Adipocyte (in vitro differentiated cells): ENCODE data around the gene FGFR2.

Source experiments
- DNase-seq: peaks from one replicate; pipeline ENCODE4 v3.0.0-alpha.2; 2015; ENCODE audit warnings: low read depth
- H3K27me3 ChIP-seq: replicated peaks from 2 replicates; pipeline ENCODE4 v1.7.0; 2013; ENCODE audit warnings: mild to moderate bottlenecking, low read length, moderate library complexity; ENCODE audit not compliant: control insufficient read depth, insufficient read depth
- H3K36me3 ChIP-seq: 2 replicates; pipeline ENCODE4 v1.7.0; 2013; ENCODE audit warnings: low read length, mild to moderate bottlenecking, moderate library complexity; ENCODE audit not compliant: control insufficient read depth, insufficient read depth, severe bottlenecking
- H3K4me1 ChIP-seq: 2 replicates; pipeline ENCODE4 v1.7.0; 2013; ENCODE audit warnings: mild to moderate bottlenecking, low read length, moderate library complexity; ENCODE audit not compliant: control insufficient read depth, insufficient read depth
- H3K4me3 ChIP-seq: 2 replicates; pipeline ENCODE4 v1.7.0; 2013; ENCODE audit warnings: mild to moderate bottlenecking, low read length, moderate library complexity
- H3K9ac ChIP-seq: 2 replicates; pipeline ENCODE4 v1.7.0; 2013; ENCODE audit warnings: mild to moderate bottlenecking, low read length, moderate library complexity
- H3K9me3 ChIP-seq: 2 replicates; pipeline ENCODE4 v1.7.0; 2013; ENCODE audit warnings: mild to moderate bottlenecking, low read length, moderate library complexity; ENCODE audit not compliant: control insufficient read depth

The FGFR2 gene

GRCh38 chr10:121457729-121458128 is 140.5 kb downstream of the FGFR2 start:
- no peaks in the 10 kb centered on the region for H3K4me1 ChIP-seq
- H3K9me3 ChIP-seq: no peaks in the 10 kb centered on the region
- peaks cover 5% of the 10 kb centered on the region for H3K27me3 ChIP-seq
- no peak overlapping the region for H3K4me3 ChIP-seq
- no peaks in the 10 kb centered on the region for H3K36me3 ChIP-seq
- no peak for DNase-seq
- H3K9ac ChIP-seq: no peak overlapping the region

GRCh38 chr10:121455377-121455776 is 142.9 kb downstream of the FGFR2 start:
- no peak for DNase-seq
- Histone ChIP-seq H3K9me3 (no peaks in the 10 kb centered on the region), H3K27me3 (peaks cover 6% of the 10 kb centered on the region), H3K4me1 (no peaks in the 10 kb centered on the region), H3K4me3 (no peak overlapping the region), H3K9ac (no peak overlapping the region), H3K36me3 (no peaks in the 10 kb centered on the region)

- H3K9ac ChIP-seq: no peak overlapping the region
- no peaks in the 10 kb centered on the region for H3K9me3 ChIP-seq
- DNase-seq: no peak
- H3K27me3 ChIP-seq: peaks cover 8% of the 10 kb centered on the region
- no peaks in the 10 kb centered on the region for H3K4me1 ChIP-seq
- no peaks in the 10 kb centered on the region for H3K36me3 ChIP-seq
- no peak overlapping the region for H3K4me3 ChIP-seq
Observed at GRCh38 chr10:121454781-121455180, 143.5 kb downstream of the FGFR2 start.

GRCh38 chr10:121453160-121453559 is 145.1 kb downstream of the FGFR2 start:
- no peaks in the 10 kb centered on the region for H3K36me3 ChIP-seq

GRCh38 chr10:121452581-121452980 is 145.7 kb downstream of the FGFR2 start:
- peaks cover 16% of the 10 kb centered on the region for H3K27me3 ChIP-seq
- no peaks in the 10 kb centered on the region for H3K36me3 ChIP-seq
- H3K4me1 ChIP-seq: no peaks in the 10 kb centered on the region
- no peak overlapping the region for H3K4me3 ChIP-seq
- no peaks in the 10 kb centered on the region for H3K9me3 ChIP-seq
- DNase-seq: no peak
- H3K9ac ChIP-seq: no peak overlapping the region

More at GRCh38 chr10:121453160-121453559, 145.1 kb downstream of the FGFR2 start:
- no peak for DNase-seq
- peaks cover 12% of the 10 kb centered on the region for H3K27me3 ChIP-seq
- H3K9ac ChIP-seq: no peak overlapping the region
- H3K9me3 ChIP-seq: no peaks in the 10 kb centered on the region
- H3K4me3 ChIP-seq: no peak overlapping the region
- no peaks in the 10 kb centered on the region for H3K4me1 ChIP-seq

- Histone ChIP-seq H3K9ac (no peak overlapping the region), H3K4me3 (no peak overlapping the region), H3K36me3 (no peaks in the 10 kb centered on the region), H3K27me3 (peaks cover 17% of the 10 kb centered on the region), H3K4me1 (no peaks in the 10 kb centered on the region), H3K9me3 (no peaks in the 10 kb centered on the region)
- DNase-seq: no peak
Observed at GRCh38 chr10:121450247-121450646, 148.0 kb downstream of the FGFR2 start.

- H3K27me3 ChIP-seq: peaks cover 21% of the 10 kb centered on the region
- no peaks in the 10 kb centered on the region for H3K4me1 ChIP-seq
- no peaks in the 10 kb centered on the region for H3K9me3 ChIP-seq
- no peak overlapping the region for H3K9ac ChIP-seq
- H3K4me3 ChIP-seq: no peak overlapping the region
- DNase-seq: no peak
- H3K36me3 ChIP-seq: no peaks in the 10 kb centered on the region
Observed at GRCh38 chr10:121449482-121449924, 148.7 kb downstream of the FGFR2 start.

GRCh38 chr10:121448766-121449421 is 149.3 kb downstream of the FGFR2 start:
- no peak overlapping the region for H3K4me3 ChIP-seq
- no peak for DNase-seq
- H3K27me3 ChIP-seq: peaks cover 24% of the 10 kb centered on the region
- H3K9me3 ChIP-seq: no peaks in the 10 kb centered on the region
- no peak overlapping the region for H3K9ac ChIP-seq
- H3K36me3 ChIP-seq: no peaks in the 10 kb centered on the region
- H3K4me1 ChIP-seq: no peaks in the 10 kb centered on the region

- no peaks in the 10 kb centered on the region for H3K9me3 ChIP-seq
- H3K27me3 ChIP-seq: peaks cover 21% of the 10 kb centered on the region
- no peak overlapping the region for H3K9ac ChIP-seq
- no peak for DNase-seq
- H3K36me3 ChIP-seq: no peaks in the 10 kb centered on the region
- no peak overlapping the region for H3K4me3 ChIP-seq
- peaks cover 3% of the 10 kb centered on the region for H3K4me1 ChIP-seq
Observed at GRCh38 chr10:121444520-121445165, 153.6 kb downstream of the FGFR2 start.

GRCh38 chr10:121442086-121442935 is 155.9 kb downstream of the FGFR2 start:
- Histone ChIP-seq H3K9ac (no peak overlapping the region), H3K4me3 (no peak overlapping the region), H3K27me3 (peaks cover 7% of the 10 kb centered on the region), H3K36me3 (no peaks in the 10 kb centered on the region), H3K4me1 (peaks cover 17% of the 10 kb centered on the region), H3K9me3 (no peaks in the 10 kb centered on the region)
- no peak for DNase-seq

- Histone ChIP-seq H3K36me3 (no peaks in the 10 kb centered on the region), H3K27me3 (peaks cover 7% of the 10 kb centered on the region), H3K4me1 (peaks cover 22% of the 10 kb centered on the region), H3K9ac (no peak overlapping the region), H3K4me3 (no peak overlapping the region), H3K9me3 (no peaks in the 10 kb centered on the region)
- no peak for DNase-seq
Observed at GRCh38 chr10:121440461-121440860, 157.8 kb downstream of the FGFR2 start.
